MM.1S (cell line): ENCODE results near the gene OBSCN.

ENCODE experiments used
- EZH2 ChIP-seq: fragments of 300-600 bp; sonication (generic); optimal IDR thresholded peaks from 2 replicates; pipeline ENCODE3; 2017; ENCODE audit warnings: low read depth, mild to moderate bottlenecking, antibody characterized with exemption, low read length, mixed read lengths
- TF ChIP-seq, protein P1 (sequence below): fragments of 300-600 bp; sonication (generic); IDR thresholded peaks from 2 replicates; pipeline ENCODE4 v1.5.1; 2016; ENCODE audit warnings: antibody characterized with exemption, low read length, mixed read lengths

DNA sequence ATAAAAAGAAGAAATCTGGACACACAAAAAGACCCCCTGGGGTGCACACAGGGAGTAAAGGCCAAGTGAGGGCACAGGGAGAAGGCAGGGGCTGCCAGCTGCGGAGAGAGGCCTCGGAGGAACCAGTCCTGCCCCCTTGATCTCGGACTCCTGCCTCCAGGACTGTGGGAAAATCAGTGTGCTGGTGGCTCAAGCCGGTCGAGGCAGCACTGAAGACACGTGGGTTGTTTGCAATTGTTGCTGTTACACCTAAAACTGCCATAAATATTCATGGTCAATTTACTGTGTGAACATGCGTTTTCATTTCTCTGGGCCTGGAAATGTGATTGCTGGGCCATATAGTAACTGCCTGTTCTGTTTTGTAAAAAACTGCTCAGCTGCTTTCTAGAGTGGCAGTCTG is 23.7 kb upstream of the OBSCN start:
- TF ChIP-seq, protein P1, sequence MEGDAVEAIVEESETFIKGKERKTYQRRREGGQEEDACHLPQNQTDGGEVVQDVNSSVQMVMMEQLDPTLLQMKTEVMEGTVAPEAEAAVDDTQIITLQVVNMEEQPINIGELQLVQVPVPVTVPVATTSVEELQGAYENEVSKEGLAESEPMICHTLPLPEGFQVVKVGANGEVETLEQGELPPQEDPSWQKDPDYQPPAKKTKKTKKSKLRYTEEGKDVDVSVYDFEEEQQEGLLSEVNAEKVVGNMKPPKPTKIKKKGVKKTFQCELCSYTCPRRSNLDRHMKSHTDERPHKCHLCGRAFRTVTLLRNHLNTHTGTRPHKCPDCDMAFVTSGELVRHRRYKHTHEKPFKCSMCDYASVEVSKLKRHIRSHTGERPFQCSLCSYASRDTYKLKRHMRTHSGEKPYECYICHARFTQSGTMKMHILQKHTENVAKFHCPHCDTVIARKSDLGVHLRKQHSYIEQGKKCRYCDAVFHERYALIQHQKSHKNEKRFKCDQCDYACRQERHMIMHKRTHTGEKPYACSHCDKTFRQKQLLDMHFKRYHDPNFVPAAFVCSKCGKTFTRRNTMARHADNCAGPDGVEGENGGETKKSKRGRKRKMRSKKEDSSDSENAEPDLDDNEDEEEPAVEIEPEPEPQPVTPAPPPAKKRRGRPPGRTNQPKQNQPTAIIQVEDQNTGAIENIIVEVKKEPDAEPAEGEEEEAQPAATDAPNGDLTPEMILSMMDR: no peak
- TF ChIP-seq EZH2: no peak
